GM12872 (cell line): ENCODE results near the gene PIK3R1.

Experiments used
- CTCF ChIP-seq: IDR thresholded peaks from 3 replicates; pipeline ENCODE4 v1.5.1; 2011; ENCODE audit warnings: low read depth, mild to moderate bottlenecking, low read length, moderate library complexity; ENCODE audit not compliant: insufficient read depth

Gene PIK3R1

DNA sequence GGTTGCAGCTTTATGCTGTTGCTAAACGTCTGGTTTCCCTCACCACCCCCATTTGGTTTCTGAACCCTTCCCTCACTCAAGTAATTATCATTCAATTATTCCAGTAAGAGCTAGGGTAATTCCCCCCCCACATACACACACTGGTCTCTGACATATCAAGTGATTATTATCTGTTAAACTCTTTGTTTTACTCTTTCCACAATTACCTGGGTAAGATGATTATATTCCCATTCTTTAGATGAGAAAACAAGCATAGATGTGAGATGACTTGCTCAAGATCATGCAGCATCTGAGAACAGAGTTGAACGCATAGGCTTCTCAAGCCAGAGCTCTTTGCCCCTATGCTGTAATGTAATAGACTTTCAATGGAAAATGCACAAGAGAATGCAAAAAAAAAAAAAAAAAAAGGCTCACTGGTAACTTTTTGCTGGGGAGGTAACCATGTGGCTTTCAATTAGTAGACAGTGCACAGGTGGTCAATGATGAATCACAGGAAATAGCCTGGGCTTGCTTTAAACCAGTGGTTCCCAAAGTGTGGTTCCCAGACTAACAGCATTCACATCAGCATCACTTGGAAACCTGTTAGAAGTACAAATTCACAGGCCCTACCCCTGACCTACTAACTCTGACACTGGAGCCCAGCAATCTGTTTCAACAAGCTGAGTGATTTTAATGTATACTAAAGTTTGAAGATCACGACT lies 87.6 kb downstream of the PIK3R1 start:
- TF ChIP-seq CTCF = no peak

GRCh38 chr5:68303754-68304420 lies 88.3 kb downstream of the PIK3R1 start:
- TF ChIP-seq CTCF = no peak

GRCh38 chr5:68304421-68305052 lies 89.0 kb downstream of the PIK3R1 start:
- TF ChIP-seq CTCF = no peak

DNA sequence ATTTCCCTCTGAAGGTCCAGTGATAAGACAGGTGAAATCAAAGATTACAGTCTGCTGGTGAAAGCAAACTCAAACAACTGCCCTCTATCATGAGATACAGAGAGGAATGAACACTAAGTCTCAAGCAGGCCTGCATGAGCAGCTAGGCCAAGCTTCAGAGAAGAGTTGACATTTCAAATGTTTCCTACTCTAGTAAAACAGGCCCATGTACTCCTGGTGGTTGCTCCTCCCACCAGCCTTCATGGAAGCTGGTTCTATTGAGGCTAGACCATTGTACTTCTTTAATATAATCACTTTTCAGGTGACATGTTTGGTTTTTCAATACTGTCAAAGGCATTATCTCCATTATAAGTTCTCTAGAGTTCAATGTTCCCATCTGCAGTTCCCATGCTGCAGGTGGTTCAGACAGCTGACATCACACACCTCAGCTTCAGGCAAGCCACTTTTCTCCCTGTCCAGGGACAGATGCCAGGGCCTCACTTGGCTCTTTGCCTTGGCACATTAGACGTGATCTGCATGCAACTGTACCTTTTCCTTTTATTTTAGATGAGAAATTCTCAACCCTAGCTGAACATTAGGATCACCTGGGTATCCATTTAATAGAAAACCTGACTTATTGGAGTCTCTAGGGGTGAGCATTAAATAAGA lies 89.8 kb downstream of the PIK3R1 start:
- no peak for TF ChIP-seq CTCF

DNA sequence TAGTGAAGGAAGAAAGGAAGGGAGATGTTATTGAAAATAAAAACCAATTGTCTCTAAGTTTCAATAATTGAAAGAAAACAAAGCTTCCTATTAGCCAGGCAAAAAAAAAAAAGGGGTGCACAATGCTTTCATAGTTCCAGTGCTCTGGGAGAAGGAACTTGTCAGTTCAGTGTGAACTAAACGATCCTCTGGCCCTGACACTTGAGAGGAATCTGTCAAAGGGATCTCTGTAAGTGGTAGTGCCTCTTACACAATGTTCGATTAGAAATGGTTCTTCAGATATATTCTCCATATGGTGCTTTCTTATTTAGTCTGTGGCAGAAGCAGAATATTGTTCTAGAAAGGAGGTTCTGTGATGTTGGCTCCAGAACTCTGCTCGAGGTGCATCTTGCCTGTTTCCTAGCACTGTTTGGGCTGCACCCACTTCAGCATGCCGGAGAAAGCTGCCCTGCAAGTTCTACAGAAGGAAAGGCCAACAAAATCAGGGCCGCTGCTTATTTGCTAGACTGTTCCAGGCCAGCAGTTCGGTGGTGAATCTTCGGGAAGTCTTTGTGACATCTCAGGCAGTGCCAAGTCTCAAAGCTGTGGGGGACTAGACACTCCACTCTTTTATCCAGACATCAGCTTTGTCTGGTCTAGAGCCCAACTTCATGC lies 90.9 kb downstream of the PIK3R1 start:
- no peak for TF ChIP-seq CTCF

- TF ChIP-seq CTCF = no peak
These were observed 97.8 kb downstream of the PIK3R1 start for GRCh38 chr5:68313336-68313735.

DNA sequence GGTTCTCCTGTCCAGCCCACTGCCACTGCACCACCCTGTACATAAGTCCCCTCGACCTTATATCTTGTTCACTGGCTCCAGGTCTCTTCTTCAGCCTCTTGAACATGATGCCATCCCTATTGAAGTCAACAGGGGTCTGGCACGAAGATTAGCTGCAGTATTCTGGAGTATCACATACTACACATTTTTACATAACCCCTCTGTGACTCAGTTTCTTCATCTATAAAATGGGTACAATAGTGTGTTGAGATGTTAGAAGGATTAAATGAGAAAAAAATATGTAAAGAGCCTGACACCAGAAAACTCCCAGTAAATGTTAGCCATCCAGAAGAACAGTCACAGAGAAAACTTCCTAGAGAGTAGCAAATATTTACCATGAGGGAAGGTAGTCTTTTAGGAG lies 98.9 kb downstream of the PIK3R1 start:
- no peak for TF ChIP-seq CTCF
